Loucy (cell line): ENCODE data around the gene KCND2.

Source experiments
- CTCF ChIP-seq: fragments of 200-600 bp; sonication (generic); conservative IDR thresholded peaks from 2 replicates; pipeline ENCODE4 v1.5.1; 2014; ENCODE audit warnings: mild to moderate bottlenecking, antibody characterized with exemption, low read length
- EZH2phosphoT487 ChIP-seq: fragments of 200-600 bp; IDR thresholded peaks from 2 replicates; pipeline ENCODE4 v1.6.1; 2018; ENCODE audit warnings: antibody characterized with exemption, mild to moderate bottlenecking, moderate library complexity, borderline replicate concordance

GRCh38 chr7:120703585-120704240 is 430.7 kb downstream of the KCND2 start:
- TF ChIP-seq EZH2phosphoT487 (no peak), CTCF (no peak)
